ENCODE measurements around the gene B3GNT3. TPM values are rescaled to one million over a fixed set of nuclear protein-coding genes. Genes with fewer than 3 reads are reported as not detected.

Gene B3GNT3
- total RNA-seq, 2 experiments from 2014 or later: 0.35 to 0.81 TPM

- peak overlapping the region; percentile 97 for H3K27ac Mint-ChIP-seq
- peak overlapping the region; percentile 92 for H3K4me3 Mint-ChIP-seq
- ChIA-PET CTCF (interaction anchor here (0.6 to 20.4 kb wide), 5 partner anchors 8 to 569 kb away, joined by 3 to 326 read pairs (median 4); partner anchors contain the start of genes CCDC124 and RPL18A), POLR2A (no interaction called here)
- no peak for DNase-seq
- no peaks in the 10 kb centered on the region for H3K27me3 Mint-ChIP-seq
- H3K9me3 Mint-ChIP-seq: peaks cover 3% of the 10 kb centered on the region
- H3K4me1 Mint-ChIP-seq: peaks cover 63% of the 10 kb centered on the region
- H3K36me3 Mint-ChIP-seq (ENCODE audit: low read depth): peaks cover 31% of the 10 kb centered on the region
Observed at GRCh38 chr19:17848595-17849292, 53.8 kb downstream of the B3GNT3 start.

- Mint-ChIP-seq H3K27me3 (no peaks in the 10 kb centered on the region), H3K4me3 (no peak overlapping the region), H3K27ac (no peak overlapping the region), H3K4me1 (peaks cover 34% of the 10 kb centered on the region), H3K36me3 (ENCODE audit: low read depth) (peaks cover 9% of the 10 kb centered on the region), H3K9me3 (peaks cover 3% of the 10 kb centered on the region)
- POLR2A ChIA-PET: no interaction called here
- CTCF ChIA-PET: interaction anchor here (0.6 to 20.4 kb wide), 8 partner anchors 10 to 248 kb away, joined by 3 to 326 read pairs (median 4); partner anchors contain the start of gene CCDC124
- DNase-seq: no peak
Observed at GRCh38 chr19:17854061-17854460, 59.1 kb downstream of the B3GNT3 start.

- POLR2A ChIA-PET: no interaction called here
- DNase-seq: peak; percentile 90
- peaks cover 15% of the 10 kb centered on the region for H3K36me3 Mint-ChIP-seq (ENCODE audit: low read depth)
Observed at GRCh38 chr19:17855280-17856152, 60.6 kb downstream of the B3GNT3 start.

GRCh38 chr19:17859533-17860330 is 64.8 kb downstream of the B3GNT3 start, which contains the start of gene RPL18A:
TSS of gene RPL18A (plus strand) at chr19:17859910. CDS start at chr19:17859957, 47 bp downstream.
- CTCF ChIA-PET: interaction anchor here (0.5 to 20.4 kb wide), 55 partner anchors 9 to 1330 kb away, joined by 3 to 326 read pairs (median 4); partner anchors contain the start of genes ARRDC2, BST2, CCDC124 and FCHO1

More at GRCh38 chr19:17855280-17856152, 60.6 kb downstream of the B3GNT3 start:
- H3K27ac Mint-ChIP-seq: peak overlapping the region; percentile 74
- H3K4me3 Mint-ChIP-seq: no peak overlapping the region
- CTCF ChIA-PET: interaction anchor here (0.6 to 20.4 kb wide), 21 partner anchors 9 to 249 kb away, joined by 3 to 326 read pairs (median 3); partner anchors contain the start of genes CCDC124 and SLC5A5
- peaks cover 3% of the 10 kb centered on the region for H3K9me3 Mint-ChIP-seq
- H3K4me1 Mint-ChIP-seq: peaks cover 23% of the 10 kb centered on the region
- H3K27me3 Mint-ChIP-seq: no peaks in the 10 kb centered on the region

GRCh38 chr19:17860331-17860992 is 65.5 kb downstream of the B3GNT3 start:
- H3K36me3 Mint-ChIP-seq (ENCODE audit: low read depth): peaks cover 42% of the 10 kb centered on the region
- H3K4me3 Mint-ChIP-seq: peak overlapping the region; percentile 90
- H3K9me3 Mint-ChIP-seq: no peaks in the 10 kb centered on the region
- no peak for DNase-seq
- H3K4me1 Mint-ChIP-seq: peaks cover 22% of the 10 kb centered on the region
- CTCF ChIA-PET: interaction anchor here (1.4 to 20.4 kb wide), 5 partner anchors 10 to 364 kb away, joined by 3 to 326 read pairs (median 34); partner anchors contain the start of genes CCDC124 and SLC5A5
- peak overlapping the region; percentile 94 for H3K27ac Mint-ChIP-seq
- POLR2A ChIA-PET: no interaction called here
- H3K27me3 Mint-ChIP-seq: no peaks in the 10 kb centered on the region

More at GRCh38 chr19:17859533-17860330, 64.8 kb downstream of the B3GNT3 start, which contains the start of gene RPL18A:
- no peaks in the 10 kb centered on the region for H3K9me3 Mint-ChIP-seq
- DNase-seq: peak; percentile 100
- H3K36me3 Mint-ChIP-seq (ENCODE audit: low read depth): peaks cover 37% of the 10 kb centered on the region
- H3K4me3 Mint-ChIP-seq: peak within 1 kb of the TSS; percentile 90
- peaks cover 26% of the 10 kb centered on the region for H3K4me1 Mint-ChIP-seq
- H3K27me3 Mint-ChIP-seq: no peaks in the 10 kb centered on the region
- H3K27ac Mint-ChIP-seq: peak within 1 kb of the TSS; percentile 94
- POLR2A ChIA-PET: interaction anchor here (0.9 to 1.4 kb wide), 4 partner anchors 9 to 73 kb away, joined by 3 to 38 read pairs (median 5); partner anchors contain the start of genes CCDC124 and JAK3

GRCh38 chr19:17860993-17861360 is 66.0 kb downstream of the B3GNT3 start:
- ChIA-PET CTCF (interaction anchor here (2.2 to 20.4 kb wide), 3 partner anchors 10 to 73 kb away, joined by 34 to 326 read pairs (median 39); partner anchors contain the start of genes CCDC124 and SLC5A5), POLR2A (no interaction called here)
- no peak for DNase-seq
- H3K27ac Mint-ChIP-seq: peak overlapping the region; percentile 94
- H3K9me3 Mint-ChIP-seq: no peaks in the 10 kb centered on the region
- peaks cover 46% of the 10 kb centered on the region for H3K36me3 Mint-ChIP-seq (ENCODE audit: low read depth)
- no peaks in the 10 kb centered on the region for H3K27me3 Mint-ChIP-seq
- H3K4me3 Mint-ChIP-seq: peak overlapping the region; percentile 90
- H3K4me1 Mint-ChIP-seq: peaks cover 18% of the 10 kb centered on the region

- H3K4me1 Mint-ChIP-seq: peaks cover 18% of the 10 kb centered on the region
- H3K36me3 Mint-ChIP-seq (ENCODE audit: low read depth): peaks cover 46% of the 10 kb centered on the region
- H3K4me3 Mint-ChIP-seq: peak overlapping the region; percentile 90
- ChIA-PET POLR2A (no interaction called here), CTCF (interaction anchor here (20.4 kb wide), 1 partner anchor 72 kb away, joined by 326 read pairs; the partner anchor contains the start of gene CCDC124)
- DNase-seq: no peak
- no peaks in the 10 kb centered on the region for H3K27me3 Mint-ChIP-seq
- peak overlapping the region; percentile 94 for H3K27ac Mint-ChIP-seq
- H3K9me3 Mint-ChIP-seq: no peaks in the 10 kb centered on the region
Observed at GRCh38 chr19:17861542-17862402, 66.8 kb downstream of the B3GNT3 start.

- Mint-ChIP-seq H3K9me3 (no peaks in the 10 kb centered on the region), H3K27ac (peak overlapping the region; percentile 68), H3K36me3 (ENCODE audit: low read depth) (peaks cover 46% of the 10 kb centered on the region), H3K4me1 (peaks cover 18% of the 10 kb centered on the region), H3K4me3 (no peak overlapping the region), H3K27me3 (no peaks in the 10 kb centered on the region)
- POLR2A ChIA-PET: no interaction called here
- DNase-seq: no peak
- CTCF ChIA-PET: interaction anchor here (20.4 kb wide), 1 partner anchor 71 kb away, joined by 326 read pairs; the partner anchor contains the start of gene CCDC124
Observed at GRCh38 chr19:17862711-17863519, 68.0 kb downstream of the B3GNT3 start.

Measured in activated CD4-positive, alpha-beta T cell treated with anti-CD3 and anti-CD28 coated beads, Interleukin-2, amount 10 ng/mL, durations not matched to agents 7 days and 5 days (primary cell).